ENCODE measurements around the gene ADCY6. TPM values are rescaled to one million over a fixed set of nuclear protein-coding genes. Genes with fewer than 3 reads are reported as not detected.

Gene ADCY6
- total and polyA plus RNA-seq, 12 donors, result 35.3 to 144 (median 121) TPM

DNA sequence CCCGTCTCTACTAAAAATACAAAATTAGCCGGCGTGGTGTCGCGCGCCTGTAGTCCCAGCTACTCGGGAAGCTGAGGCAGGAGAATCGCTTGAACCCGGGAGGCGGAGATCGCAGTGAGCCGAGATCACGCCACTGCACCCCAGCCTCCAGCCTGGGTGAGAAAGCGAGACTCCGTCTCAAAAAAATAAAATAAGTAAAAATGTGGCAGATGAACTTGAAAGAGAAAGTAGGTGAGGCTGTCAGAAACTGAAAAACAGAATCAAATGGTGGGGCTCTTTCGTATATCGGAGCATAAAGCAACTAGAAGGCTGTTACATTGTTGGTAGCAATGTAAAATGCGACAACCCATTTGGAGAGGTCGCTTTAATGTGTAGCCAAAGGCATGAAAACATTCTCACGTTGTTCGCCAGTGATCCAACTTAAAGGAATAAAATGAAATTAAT lies 71.6 kb downstream of the ADCY6 start:
- peak overlapping the region; percentile 50 to 86 (median 72) for H3K4me3 ChIP-seq
- TF ChIP-seq, protein P1, sequence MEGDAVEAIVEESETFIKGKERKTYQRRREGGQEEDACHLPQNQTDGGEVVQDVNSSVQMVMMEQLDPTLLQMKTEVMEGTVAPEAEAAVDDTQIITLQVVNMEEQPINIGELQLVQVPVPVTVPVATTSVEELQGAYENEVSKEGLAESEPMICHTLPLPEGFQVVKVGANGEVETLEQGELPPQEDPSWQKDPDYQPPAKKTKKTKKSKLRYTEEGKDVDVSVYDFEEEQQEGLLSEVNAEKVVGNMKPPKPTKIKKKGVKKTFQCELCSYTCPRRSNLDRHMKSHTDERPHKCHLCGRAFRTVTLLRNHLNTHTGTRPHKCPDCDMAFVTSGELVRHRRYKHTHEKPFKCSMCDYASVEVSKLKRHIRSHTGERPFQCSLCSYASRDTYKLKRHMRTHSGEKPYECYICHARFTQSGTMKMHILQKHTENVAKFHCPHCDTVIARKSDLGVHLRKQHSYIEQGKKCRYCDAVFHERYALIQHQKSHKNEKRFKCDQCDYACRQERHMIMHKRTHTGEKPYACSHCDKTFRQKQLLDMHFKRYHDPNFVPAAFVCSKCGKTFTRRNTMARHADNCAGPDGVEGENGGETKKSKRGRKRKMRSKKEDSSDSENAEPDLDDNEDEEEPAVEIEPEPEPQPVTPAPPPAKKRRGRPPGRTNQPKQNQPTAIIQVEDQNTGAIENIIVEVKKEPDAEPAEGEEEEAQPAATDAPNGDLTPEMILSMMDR (IDR thresholded peaks at IDR 0.05), result peak in 1 of 9 donors; percentile 4
- H3K27me3 ChIP-seq, result no peaks in the 10 kb centered on the region
- DNase-seq (no peak), ATAC-seq (no peak)
- H3K9me3 ChIP-seq, result peaks cover 0 to 18% (median 7%) of the 10 kb centered on the region in 11 donors
- peaks cover 0 to 29% (median 5%) of the 10 kb centered on the region in 9 donors for H3K36me3 ChIP-seq
- 8 to 11% methylated on average over 21 of the region's 21 CpGs for WGBS, 2 donors
- peak overlapping the region; percentile 68 to 97 (median 91) for H3K27ac ChIP-seq
- intact Hi-C loops (cut with DNase I), result no loop called here
- peaks cover 10 to 42% (median 30%) of the 10 kb centered on the region in 9 donors for H3K4me1 ChIP-seq

DNA sequence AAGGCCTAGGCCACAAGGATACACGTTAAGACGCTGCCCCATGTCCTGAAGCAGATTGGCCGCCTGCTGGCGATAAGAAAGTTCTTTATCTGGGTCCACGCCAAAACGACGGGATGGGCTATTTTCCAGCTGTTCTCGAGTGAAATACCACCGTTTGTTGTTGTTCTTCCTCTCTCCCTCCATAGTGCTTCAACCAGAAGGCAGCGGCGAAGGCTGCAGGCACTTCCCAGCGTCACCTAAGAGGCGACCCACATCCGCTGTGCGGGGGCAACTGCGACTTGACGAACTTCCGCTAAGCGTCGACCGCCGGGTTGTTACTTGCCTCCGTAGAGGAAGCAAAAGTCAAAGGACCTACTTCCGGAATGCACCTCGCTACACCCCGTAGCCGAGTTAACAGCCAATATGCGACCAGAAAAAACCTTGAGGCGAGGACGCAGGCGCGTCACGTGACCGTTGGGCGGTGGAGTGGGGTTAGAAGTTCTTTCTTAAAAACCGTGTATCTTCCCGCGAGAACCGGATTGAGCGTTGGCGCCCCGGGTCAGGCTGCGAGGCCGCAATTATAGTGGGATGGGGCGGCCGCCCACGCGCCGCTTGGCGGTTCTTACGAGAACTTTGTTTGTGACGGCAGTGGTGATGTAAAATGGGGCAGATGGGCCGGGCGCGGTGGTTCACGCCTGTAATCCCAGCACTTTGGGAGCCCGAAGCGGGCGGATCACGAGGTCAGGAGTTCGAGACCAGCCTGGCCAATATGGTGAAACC lies 72.2 kb downstream of the ADCY6 start, which contains the start of gene CCNT1:
Gene CCNT1, minus strand, starts transcription at position 215 of the 759 bp plus-strand sequence. Its CDS starts 32 bp downstream, at position 183.
- 0% methylated on average over 61 of the region's 61 CpGs for WGBS, 2 donors
- H3K4me3 ChIP-seq, result peak within 1 kb of the TSS; percentile 50 to 86 (median 74)
- H3K27ac ChIP-seq, result peak within 1 kb of the TSS; percentile 68 to 97 (median 91)
- peaks cover 0 to 35% (median 5%) of the 10 kb centered on the region in 9 donors for H3K36me3 ChIP-seq
- TF ChIP-seq, protein P1 (IDR thresholded peaks at IDR 0.05), result peak in 4 of 9 donors; percentile 8 to 31 (median 28)
- H3K9me3 ChIP-seq, result peaks cover 0 to 18% (median 7%) of the 10 kb centered on the region in 11 donors
- intact Hi-C loops (cut with DNase I), result loop anchor here in 1 of 10 donors (1.0 kb wide), 1 partner anchor 34 kb away; the partner anchor contains the start of gene KANSL2
- no peaks in the 10 kb centered on the region for H3K27me3 ChIP-seq
- H3K4me1 ChIP-seq, result peaks cover 10 to 42% (median 30%) of the 10 kb centered on the region in 9 donors
- ATAC-seq, result peak; percentile 98 to 99 (median 98)
- peak; percentile 97 to 99 for DNase-seq

Small RNA genes lying within 50 kb of the gene (microRNA-seq; reads per million reads assigned to microRNA genes)
- gene MIR4701, result 0 reads per million in 2 donors

Other genes starting within 250 kb of the ADCY6 start
- gene LALBA, start 219.0 kb downstream of the ADCY6 start, total RNA-seq, result not detected
- not detected for gene LALBA, start 219.0 kb downstream of the ADCY6 start, polyA plus RNA-seq
- 10 to 100 TPM; 17.3 to 30.7 (median 20.7) TPM for gene KANSL2, start 106.9 kb downstream of the ADCY6 start, total RNA-seq
- gene KANSL2, start 106.9 kb downstream of the ADCY6 start, polyA plus RNA-seq, result 10 to 100 TPM; 24.2 to 36.4 TPM
- gene CCNT1, start 72.4 kb downstream of the ADCY6 start, total RNA-seq, result 10 to 100 TPM; 17.6 to 27.2 (median 23.0) TPM
- 1 to 10 TPM; 2.7 to 4.0 TPM for gene CCNT1, start 72.4 kb downstream of the ADCY6 start, polyA plus RNA-seq
- gene CACNB3, start 29.4 kb upstream of the ADCY6 start, total RNA-seq, result 1 to 10 TPM; 2.2 to 7.8 (median 4.1) TPM
- gene CACNB3, start 29.4 kb upstream of the ADCY6 start, polyA plus RNA-seq, result 10 to 100 TPM in 1 of 2 donors, 1 to 10 TPM in 1; 4.3 to 13.5 TPM
- 10 to 100 TPM; 26.1 to 44.7 (median 32.1) TPM for gene DDX23, start 63.1 kb upstream of the ADCY6 start, total RNA-seq
- 10 to 100 TPM; 17.0 to 28.9 TPM for gene DDX23, start 63.1 kb upstream of the ADCY6 start, polyA plus RNA-seq
- 1 to 10 TPM in 5 of 10 donors, under 1 TPM in 5; 0.21 to 3.3 (median 0.95) TPM for gene RND1, start 76.8 kb upstream of the ADCY6 start, total RNA-seq
- gene RND1, start 76.8 kb upstream of the ADCY6 start, polyA plus RNA-seq, result 1 to 10 TPM in 1 of 2 donors, under 1 TPM in 1; 0.55 to 1.2 TPM
- 10 to 100 TPM in 1 of 10 donors, 1 to 10 TPM in 9; 1.6 to 18.0 (median 3.5) TPM for gene FKBP11, start 136.4 kb upstream of the ADCY6 start, total RNA-seq
- 10 to 100 TPM; 12.7 to 30.4 TPM for gene FKBP11, start 136.4 kb upstream of the ADCY6 start, polyA plus RNA-seq
- gene ARF3, start 168.4 kb upstream of the ADCY6 start, total RNA-seq, result 10 to 100 TPM; 44.2 to 90.8 (median 54.8) TPM
- 10 to 100 TPM; 30.3 to 48.3 TPM for gene ARF3, start 168.4 kb upstream of the ADCY6 start, polyA plus RNA-seq
- under 1 TPM in 9 of 10 donors, not detected in 1; 0.13 to 0.47 (median 0.20) TPM for gene WNT10B, start 182.6 kb upstream of the ADCY6 start, total RNA-seq
- gene WNT10B, start 182.6 kb upstream of the ADCY6 start, polyA plus RNA-seq, result under 1 TPM; 0.20 to 0.22 TPM
- not detected for gene WNT1, start 189.2 kb upstream of the ADCY6 start, total RNA-seq
- gene WNT1, start 189.2 kb upstream of the ADCY6 start, polyA plus RNA-seq, result not detected
- 1 to 10 TPM in 1 of 10 donors, under 1 TPM in 9; 0.19 to 1.4 (median 0.49) TPM for gene DDN, start 210.3 kb upstream of the ADCY6 start, total RNA-seq
- under 1 TPM; 0.19 to 0.37 TPM for gene DDN, start 210.3 kb upstream of the ADCY6 start, polyA plus RNA-seq
- 100 to 1,000 TPM in 5 of 10 donors, 10 to 100 TPM in 5; 79.4 to 110 (median 100) TPM for gene PRKAG1, start 229.7 kb upstream of the ADCY6 start, total RNA-seq
- gene PRKAG1, start 229.7 kb upstream of the ADCY6 start, polyA plus RNA-seq, result 10 to 100 TPM; 71.0 to 77.5 TPM